WTC11 (cell line): Measurements from ENCODE around the gene MCTS1. TPM values are rescaled to one million over a fixed set of nuclear protein-coding genes. Genes with fewer than 3 reads are reported as not detected.
A peak's percentile ranks its signal among the peaks of the same experiment; 100 is the strongest.

Source experiments
- AFF4 ChIP-seq: sonication (generic); formaldehyde crosslinking; IDR thresholded peaks from 2 replicates; pipeline ENCODE4 v1.8.1; 2023; ENCODE audit warnings: mild to moderate bottlenecking, missing genetic modification reagents, borderline replicate concordance
- ARID4B ChIP-seq: sonication (generic); formaldehyde crosslinking; IDR thresholded peaks from 2 replicates; pipeline ENCODE4 v1.8.0; 2023; ENCODE audit warnings: missing genetic modification reagents, mild to moderate bottlenecking, borderline replicate concordance
- CREM ChIP-seq: sonication (generic); formaldehyde crosslinking; IDR thresholded peaks from 2 replicates; pipeline ENCODE4 v1.8.1; 2022; ENCODE audit warnings: mild to moderate bottlenecking, missing genetic modification reagents, moderate library complexity
- ERG ChIP-seq: fragments of 250-450 bp; sonication (Bioruptor Pico); IDR thresholded peaks from 2 replicates; pipeline ENCODE4 v1.8.0; 2021; ENCODE audit warnings: mild to moderate bottlenecking
- FOXJ3 ChIP-seq: sonication (generic); formaldehyde crosslinking; IDR thresholded peaks from 2 replicates; pipeline ENCODE4 v1.9.0; 2021; ENCODE audit warnings: missing genetic modification reagents, mild to moderate bottlenecking, borderline replicate concordance
- GABPB1 ChIP-seq: sonication (generic); formaldehyde crosslinking; IDR thresholded peaks from 2 replicates; pipeline ENCODE4 v1.8.1; 2023; ENCODE audit warnings: mild to moderate bottlenecking, missing genetic modification reagents
- IRF2 ChIP-seq: sonication (generic); formaldehyde crosslinking; IDR thresholded peaks from 2 replicates; pipeline ENCODE4 v1.8.0; 2022; ENCODE audit warnings: low read depth, missing genetic modification reagents, borderline replicate concordance
- KAT7 ChIP-seq: sonication (generic); formaldehyde crosslinking; IDR thresholded peaks from 2 replicates; pipeline ENCODE4 v1.8.1; 2023; ENCODE audit warnings: missing genetic modification reagents, mild to moderate bottlenecking, borderline replicate concordance
- NFE2L1 ChIP-seq: sonication (generic); formaldehyde crosslinking; IDR thresholded peaks from 2 replicates; pipeline ENCODE4 v1.8.1; 2023; ENCODE audit warnings: missing genetic modification reagents
- PRDM15 ChIP-seq: sonication (generic); formaldehyde crosslinking; IDR thresholded peaks from 2 replicates; pipeline ENCODE4 v1.8.0; 2022; ENCODE audit warnings: missing genetic modification reagents
- SMAD3 ChIP-seq: sonication (generic); formaldehyde crosslinking; IDR thresholded peaks from 2 replicates; pipeline ENCODE4 v1.8.0; 2022; ENCODE audit warnings: missing genetic modification reagents, mild to moderate bottlenecking, borderline replicate concordance
- SP1 ChIP-seq: sonication (generic); formaldehyde crosslinking; conservative IDR thresholded peaks from 2 replicates; pipeline ENCODE4 v1.8.1; 2022; ENCODE audit warnings: missing genetic modification reagents
- ZNF396 ChIP-seq: fragments of 250-450 bp; sonication (Bioruptor Pico); IDR thresholded peaks from 2 replicates; pipeline ENCODE4 v1.8.0; 2021; ENCODE audit warnings: mild to moderate bottlenecking, moderate library complexity, borderline replicate concordance
- ZNF416 ChIP-seq: fragments of 250-450 bp; sonication (Bioruptor Pico); IDR thresholded peaks from 2 replicates; pipeline ENCODE4 v1.9.0; 2021; ENCODE audit warnings: mild to moderate bottlenecking, inconsistent platforms
- ZSCAN18 ChIP-seq: fragments of 250-450 bp; sonication (Bioruptor Pico); IDR thresholded peaks from 2 replicates; pipeline ENCODE4 v2.1.2; 2022; ENCODE audit warnings: mild to moderate bottlenecking, moderate library complexity
- total RNA-seq: library from RNA; stranded (reverse); gene quantifications from 3 replicates; pipeline ENCODE4 v1.2.3, GENCODE V29; 2021
- TF ChIP-seq, protein P1 (sequence below): sonication (generic); formaldehyde crosslinking; IDR thresholded peaks from 2 replicates; pipeline ENCODE4 v1.8.1; 2023; ENCODE audit warnings: mild to moderate bottlenecking, moderate library complexity, missing genetic modification reagents
- TF ChIP-seq, protein P2 (sequence below): sonication (generic); formaldehyde crosslinking; conservative IDR thresholded peaks from 2 replicates; pipeline ENCODE4 v1.8.1; 2022; ENCODE audit warnings: mild to moderate bottlenecking, missing genetic modification reagents

MCTS1 gene
- total RNA-seq, 1 experiment from 2014 or later: 22.8 TPM

GRCh38 chrX:120629667-120630537 is 26.0 kb downstream of the MCTS1 start, which contains the start of gene C1GALT1C1 (continued):
- TF ChIP-seq ERG (CRISPR knock-in tag) (no peak), ARID4B (CRISPR knock-in tag) (no peak), PRDM15 (CRISPR knock-in tag) (no peak), FOXJ3 (CRISPR knock-in tag) (no peak), ZNF416 (CRISPR knock-in tag) (no peak), ZSCAN18 (CRISPR knock-in tag) (no peak), ZNF396 (CRISPR knock-in tag) (no peak), GABPB1 (CRISPR knock-in tag) (0 out of 2 replicates have a peak, but pooled peaks have one; percentile 13), AFF4 (CRISPR knock-in tag) (no peak), SP1 (CRISPR knock-in tag) (peak; percentile 67), KAT7 (CRISPR knock-in tag) (no peak), IRF2 (CRISPR knock-in tag) (no peak), CREM (no peak), NFE2L1 (CRISPR knock-in tag) (peak; percentile 34; the same call in 1 of the 2 replicates), SMAD3 (CRISPR knock-in tag) (no peak)
- TF ChIP-seq, protein P1, sequence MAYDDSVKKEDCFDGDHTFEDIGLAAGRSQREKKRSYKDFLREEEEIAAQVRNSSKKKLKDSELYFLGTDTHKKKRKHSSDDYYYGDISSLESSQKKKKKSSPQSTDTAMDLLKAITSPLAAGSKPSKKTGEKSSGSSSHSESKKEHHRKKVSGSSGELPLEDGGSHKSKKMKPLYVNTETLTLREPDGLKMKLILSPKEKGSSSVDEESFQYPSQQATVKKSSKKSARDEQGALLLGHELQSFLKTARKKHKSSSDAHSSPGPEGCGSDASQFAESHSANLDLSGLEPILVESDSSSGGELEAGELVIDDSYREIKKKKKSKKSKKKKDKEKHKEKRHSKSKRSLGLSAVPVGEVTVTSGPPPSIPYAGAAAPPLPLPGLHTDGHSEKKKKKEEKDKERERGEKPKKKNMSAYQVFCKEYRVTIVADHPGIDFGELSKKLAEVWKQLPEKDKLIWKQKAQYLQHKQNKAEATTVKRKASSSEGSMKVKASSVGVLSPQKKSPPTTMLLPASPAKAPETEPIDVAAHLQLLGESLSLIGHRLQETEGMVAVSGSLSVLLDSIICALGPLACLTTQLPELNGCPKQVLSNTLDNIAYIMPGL (CRISPR knock-in tag): peak; percentile 38; the same call in 1 of the 2 replicates
- TF ChIP-seq, protein P2, sequence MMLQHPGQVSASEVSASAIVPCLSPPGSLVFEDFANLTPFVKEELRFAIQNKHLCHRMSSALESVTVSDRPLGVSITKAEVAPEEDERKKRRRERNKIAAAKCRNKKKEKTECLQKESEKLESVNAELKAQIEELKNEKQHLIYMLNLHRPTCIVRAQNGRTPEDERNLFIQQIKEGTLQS: no peak
